Measurements from ENCODE around the gene TIGD4.

The TIGD4 gene

DNA sequence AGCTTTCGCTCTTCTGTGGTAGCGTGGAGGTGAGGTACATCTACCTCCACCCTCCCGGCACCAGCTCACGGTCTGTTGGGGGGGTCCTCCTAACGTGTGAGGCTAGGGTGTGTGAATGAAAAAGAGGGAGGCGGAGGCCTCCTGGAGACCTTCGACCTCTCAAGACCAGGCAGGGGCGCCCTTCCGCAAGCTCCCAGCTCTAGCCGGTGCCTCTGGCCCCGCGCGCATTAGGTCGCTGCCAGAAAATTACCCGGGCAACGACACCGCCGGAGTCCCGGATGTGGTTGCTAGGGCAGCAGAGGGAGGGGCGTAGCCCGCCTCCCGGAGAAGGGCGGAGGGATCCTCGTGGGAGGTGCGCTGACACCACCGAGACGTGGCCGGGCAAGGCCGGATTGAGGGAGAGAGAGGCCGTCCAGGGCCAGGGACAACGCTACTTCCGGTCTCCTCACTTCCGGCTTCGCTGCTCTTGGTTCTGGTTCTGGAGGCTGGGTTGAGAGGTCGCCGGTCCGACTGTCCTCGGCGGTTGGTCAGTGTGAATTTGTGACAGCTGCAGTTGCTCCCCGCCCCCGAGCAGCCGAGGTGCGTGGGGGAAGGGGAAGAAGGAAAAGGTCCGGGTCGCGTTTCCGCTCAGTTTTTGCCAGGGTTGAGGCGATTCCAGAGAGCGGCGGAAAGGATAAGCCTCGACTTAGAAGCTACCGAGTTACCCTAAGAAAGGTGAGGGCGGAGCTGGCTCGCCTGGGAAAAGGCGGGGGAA lies at the start of gene TIGD4, which contains the start of gene ARFIP1:
TIGD4 (minus strand) TSS at position 218 of the 754 bp plus-strand sequence. CDS start 8,726 bp downstream, outside the sequence.
ARFIP1 (plus strand) TSS at position 442 of the 754 bp plus-strand sequence. CDS start 49,680 bp downstream, outside the sequence.
- Mint-ChIP-seq H3K4me1 (ENCODE audit: low read depth) (peaks cover 38% of the 10 kb centered on the region), H3K4me3 (peak within 1 kb of the TSS; percentile 100), H3K9me3 (ENCODE audit: low read depth) (no peaks in the 10 kb centered on the region), H3K27me3 (peaks cover 3% of the 10 kb centered on the region), H3K36me3 (no peaks in the 10 kb centered on the region), H3K27ac (peak within 1 kb of the TSS; percentile 94)

DNA sequence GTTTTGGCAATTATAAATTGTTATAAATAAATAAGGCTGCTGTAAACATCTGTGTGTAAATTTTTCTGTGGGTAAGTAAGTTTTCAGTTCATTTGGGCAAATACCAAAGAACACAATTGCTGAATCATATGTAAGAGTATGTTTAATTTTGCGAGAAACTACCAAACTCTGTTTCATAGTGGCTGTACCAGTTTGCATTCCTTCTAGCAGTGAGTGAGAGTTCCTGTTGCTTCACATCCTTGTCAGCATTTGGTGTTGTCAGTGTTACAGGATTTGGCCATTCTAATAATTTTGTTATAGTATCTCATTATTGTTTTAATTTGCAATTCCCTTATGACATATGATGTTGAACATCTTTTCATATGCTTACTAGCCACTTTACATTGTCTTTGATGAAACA lies 48.6 kb upstream of the TIGD4 start:
- no peak overlapping the region for H3K27ac Mint-ChIP-seq
- peaks cover 17% of the 10 kb centered on the region for H3K9me3 Mint-ChIP-seq (ENCODE audit: low read depth)
- no peaks in the 10 kb centered on the region for H3K27me3 Mint-ChIP-seq

DNA sequence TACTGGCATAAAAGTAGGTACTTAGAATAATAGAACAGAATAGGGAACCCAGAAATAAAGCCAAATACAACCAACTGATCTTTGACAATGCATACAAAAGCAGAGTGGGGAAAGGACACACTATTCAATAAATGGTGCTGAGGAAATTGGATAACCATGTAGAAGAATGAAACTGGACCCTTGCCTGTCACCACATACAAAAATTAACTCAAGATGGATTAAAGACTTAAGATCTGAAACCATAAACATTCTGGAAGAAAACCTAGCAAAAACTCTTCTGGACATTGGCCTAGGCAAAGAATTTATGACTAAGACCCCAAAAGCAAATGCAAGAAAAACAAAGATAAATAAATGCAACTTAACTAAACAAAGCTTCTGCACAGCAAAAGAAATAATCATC lies 45.8 kb upstream of the TIGD4 start:
- Mint-ChIP-seq H3K27me3 (no peaks in the 10 kb centered on the region), H3K36me3 (peaks cover 22% of the 10 kb centered on the region), H3K9me3 (ENCODE audit: low read depth) (peaks cover 17% of the 10 kb centered on the region), H3K4me1 (ENCODE audit: low read depth) (no peaks in the 10 kb centered on the region), H3K27ac (no peak overlapping the region), H3K4me3 (no peak overlapping the region)

More for the DNA sequence above, 48.6 kb upstream of the TIGD4 start:
- Mint-ChIP-seq H3K4me1 (ENCODE audit: low read depth) (no peaks in the 10 kb centered on the region), H3K4me3 (no peak overlapping the region), H3K36me3 (peaks cover 38% of the 10 kb centered on the region)

DNA sequence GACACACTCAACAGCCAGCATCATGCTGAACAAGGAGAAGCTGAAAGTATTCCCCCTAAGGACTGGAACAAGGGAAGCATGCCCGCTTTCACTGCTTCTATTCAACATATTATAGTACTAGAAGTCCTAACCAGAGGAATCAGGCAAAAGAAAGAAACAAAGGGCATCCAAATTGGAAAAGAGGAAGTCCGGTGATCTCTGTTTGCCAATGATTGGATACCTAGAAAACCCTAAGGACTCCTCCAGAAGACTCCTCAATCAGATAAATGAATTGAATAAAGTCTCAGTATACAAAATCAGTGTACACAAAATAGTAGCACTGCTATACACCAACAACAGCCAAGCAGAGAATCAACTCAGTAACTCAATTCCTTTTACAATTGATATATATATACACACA lies 45.0 kb upstream of the TIGD4 start:
- no peaks in the 10 kb centered on the region for H3K4me1 Mint-ChIP-seq (ENCODE audit: low read depth)
- no peaks in the 10 kb centered on the region for H3K27me3 Mint-ChIP-seq
- no peak overlapping the region for H3K4me3 Mint-ChIP-seq
- peaks cover 17% of the 10 kb centered on the region for H3K9me3 Mint-ChIP-seq (ENCODE audit: low read depth)
- peaks cover 19% of the 10 kb centered on the region for H3K36me3 Mint-ChIP-seq
- no peak overlapping the region for H3K27ac Mint-ChIP-seq

DNA sequence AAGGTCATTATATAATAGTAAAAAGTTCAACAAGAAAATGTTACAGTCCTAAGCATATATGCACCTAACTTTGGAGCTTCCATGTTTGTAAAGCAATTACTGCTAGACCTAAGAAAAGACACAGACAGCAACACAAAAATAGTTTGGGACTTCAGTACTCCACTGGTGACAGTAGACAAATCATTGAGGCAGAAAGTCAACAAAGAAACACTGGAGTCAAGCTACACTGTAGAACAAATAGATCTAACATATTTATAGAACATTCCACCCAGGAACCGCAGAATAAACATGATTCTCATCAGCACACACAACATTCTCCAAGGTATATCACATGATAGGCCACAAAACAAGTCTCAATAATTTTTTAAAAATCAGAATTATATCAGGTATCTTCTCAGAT lies 42.8 kb upstream of the TIGD4 start:
- Mint-ChIP-seq H3K36me3 (peaks cover 19% of the 10 kb centered on the region), H3K27me3 (no peaks in the 10 kb centered on the region), H3K27ac (no peak overlapping the region), H3K4me1 (ENCODE audit: low read depth) (peaks cover 5% of the 10 kb centered on the region), H3K4me3 (no peak overlapping the region), H3K9me3 (ENCODE audit: low read depth) (peaks cover 14% of the 10 kb centered on the region)

DNA sequence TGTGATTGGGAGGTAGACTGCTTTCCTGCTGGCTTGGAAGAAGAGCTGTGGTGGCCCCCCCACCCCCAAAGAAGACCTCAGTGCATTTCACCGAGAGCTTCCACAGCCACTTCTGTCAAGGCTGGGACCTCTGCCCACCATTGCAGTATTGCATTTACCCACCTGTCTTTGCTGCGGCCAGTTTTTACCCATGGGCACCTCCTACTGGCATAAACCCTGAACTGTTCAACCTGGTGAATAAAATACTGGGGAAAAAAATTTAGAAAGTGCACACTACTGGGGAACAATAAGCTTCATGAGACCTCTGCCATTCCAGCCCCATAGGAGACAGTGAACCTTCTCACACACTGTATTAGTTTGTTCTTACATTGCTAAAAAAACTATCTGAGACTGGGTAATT lies 40.5 kb upstream of the TIGD4 start:
- Mint-ChIP-seq H3K9me3 (ENCODE audit: low read depth) (peaks cover 23% of the 10 kb centered on the region), H3K4me1 (ENCODE audit: low read depth) (peaks cover 11% of the 10 kb centered on the region), H3K27me3 (no peaks in the 10 kb centered on the region), H3K27ac (no peak overlapping the region), H3K36me3 (peaks cover 28% of the 10 kb centered on the region), H3K4me3 (no peak overlapping the region)

DNA sequence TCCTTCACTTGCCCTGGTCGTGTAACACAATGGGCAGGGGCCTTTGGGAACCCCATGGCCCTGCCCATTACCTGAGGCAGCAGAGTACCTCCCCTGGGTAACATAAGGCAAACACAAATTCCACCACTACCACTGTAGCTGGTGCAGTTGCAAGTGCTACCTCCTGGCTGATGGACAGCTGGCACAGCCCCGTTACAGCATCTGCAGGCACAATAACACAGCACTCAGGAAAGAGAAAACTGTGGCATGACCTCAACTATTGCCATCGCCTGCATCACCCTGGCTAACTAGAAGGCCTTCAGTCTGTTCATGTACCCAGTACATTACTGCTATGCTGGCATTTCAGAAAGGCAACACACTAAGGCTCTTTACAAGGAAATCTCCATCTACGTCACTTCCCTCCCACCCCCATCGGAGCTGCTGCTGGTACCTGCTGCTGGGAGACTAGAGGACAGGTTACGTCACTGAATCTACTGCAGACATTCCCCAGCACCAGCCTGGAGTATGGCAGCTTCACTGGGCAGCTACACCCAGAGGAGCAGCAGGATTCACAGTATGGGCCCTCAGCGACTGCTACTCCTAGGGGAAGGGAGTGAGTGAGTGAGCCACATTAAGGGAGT lies 39.6 kb upstream of the TIGD4 start:
- H3K27me3 Mint-ChIP-seq = no peaks in the 10 kb centered on the region
- H3K4me3 Mint-ChIP-seq = no peak overlapping the region
- H3K4me1 Mint-ChIP-seq (ENCODE audit: low read depth) = peaks cover 11% of the 10 kb centered on the region
- H3K9me3 Mint-ChIP-seq (ENCODE audit: low read depth) = peaks cover 18% of the 10 kb centered on the region
- H3K27ac Mint-ChIP-seq = no peak overlapping the region
- H3K36me3 Mint-ChIP-seq = peaks cover 33% of the 10 kb centered on the region

DNA sequence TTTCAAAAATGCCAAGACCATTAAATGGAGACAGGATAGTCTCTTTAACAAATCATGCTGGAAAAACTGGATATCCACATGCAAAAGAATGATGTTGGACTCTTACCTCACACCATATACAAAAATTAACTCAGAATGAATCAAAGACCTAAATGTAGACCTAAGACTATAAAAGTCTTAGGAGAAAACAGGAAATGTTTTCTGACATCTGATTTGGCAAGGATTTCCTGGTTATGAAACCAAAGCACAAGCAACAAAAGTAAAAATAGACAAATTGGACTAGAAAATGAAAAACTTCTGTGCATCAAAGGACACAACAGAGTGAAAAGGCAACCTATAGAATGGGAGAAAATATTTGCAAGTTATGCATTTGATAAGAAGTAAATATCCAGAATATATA lies 37.8 kb upstream of the TIGD4 start:
- Mint-ChIP-seq H3K27ac (no peak overlapping the region), H3K27me3 (no peaks in the 10 kb centered on the region), H3K4me1 (ENCODE audit: low read depth) (peaks cover 11% of the 10 kb centered on the region)

DNA sequence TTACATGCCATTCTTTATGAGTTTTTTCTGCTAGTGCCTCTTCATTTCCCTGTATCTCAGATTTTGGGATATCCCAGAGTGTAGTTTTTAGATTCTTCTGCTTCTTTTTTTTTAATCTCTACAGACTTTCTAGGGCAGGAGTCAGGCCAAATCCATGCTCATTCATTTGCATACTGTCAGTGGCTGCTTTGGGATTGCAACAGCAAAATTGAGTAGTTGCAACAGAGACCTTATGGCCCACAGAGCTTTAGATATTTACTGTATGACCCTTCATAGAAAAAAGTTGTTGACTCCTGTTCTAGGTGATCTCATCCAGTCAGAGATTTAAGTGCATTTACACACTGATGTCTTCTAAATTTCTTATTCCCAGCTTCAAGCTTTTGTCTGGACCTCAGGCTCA lies 35.5 kb upstream of the TIGD4 start:
- Mint-ChIP-seq H3K27ac (no peak overlapping the region), H3K4me3 (no peak overlapping the region), H3K36me3 (peaks cover 59% of the 10 kb centered on the region), H3K9me3 (ENCODE audit: low read depth) (peaks cover 35% of the 10 kb centered on the region), H3K27me3 (no peaks in the 10 kb centered on the region), H3K4me1 (ENCODE audit: low read depth) (peaks cover 11% of the 10 kb centered on the region)

More for the DNA sequence above, 37.8 kb upstream of the TIGD4 start:
- H3K36me3 Mint-ChIP-seq = peaks cover 44% of the 10 kb centered on the region
- H3K4me3 Mint-ChIP-seq = no peak overlapping the region
- peaks cover 29% of the 10 kb centered on the region for H3K9me3 Mint-ChIP-seq (ENCODE audit: low read depth)

DNA sequence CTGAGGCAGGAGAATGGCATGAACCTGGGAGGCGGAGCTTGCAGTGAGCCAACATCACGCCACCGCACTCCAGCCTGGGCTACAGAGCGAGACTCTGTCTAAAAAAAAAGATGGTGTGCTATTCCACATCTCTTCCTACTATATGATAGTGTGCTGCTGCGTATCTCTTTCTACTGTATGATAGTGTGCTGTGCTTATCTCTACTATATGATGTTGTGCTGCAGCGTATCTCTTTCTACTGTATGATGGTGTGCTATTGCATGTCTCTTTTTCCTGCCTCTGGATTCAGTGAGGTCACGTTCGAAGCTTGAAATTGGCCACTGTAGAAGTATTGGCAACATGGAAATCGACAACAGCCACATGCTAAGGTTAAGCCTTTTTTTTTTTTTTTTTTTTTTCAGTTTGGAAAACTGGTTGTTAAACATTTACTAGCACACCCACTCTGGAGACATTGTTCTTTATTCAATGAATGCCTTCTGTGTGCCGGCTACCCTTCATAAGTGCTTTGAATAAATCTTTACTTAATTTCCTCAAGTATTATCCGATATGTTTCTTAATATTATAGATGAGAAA lies 31.3 kb upstream of the TIGD4 start:
- peaks cover 20% of the 10 kb centered on the region for H3K4me1 Mint-ChIP-seq (ENCODE audit: low read depth)

DNA sequence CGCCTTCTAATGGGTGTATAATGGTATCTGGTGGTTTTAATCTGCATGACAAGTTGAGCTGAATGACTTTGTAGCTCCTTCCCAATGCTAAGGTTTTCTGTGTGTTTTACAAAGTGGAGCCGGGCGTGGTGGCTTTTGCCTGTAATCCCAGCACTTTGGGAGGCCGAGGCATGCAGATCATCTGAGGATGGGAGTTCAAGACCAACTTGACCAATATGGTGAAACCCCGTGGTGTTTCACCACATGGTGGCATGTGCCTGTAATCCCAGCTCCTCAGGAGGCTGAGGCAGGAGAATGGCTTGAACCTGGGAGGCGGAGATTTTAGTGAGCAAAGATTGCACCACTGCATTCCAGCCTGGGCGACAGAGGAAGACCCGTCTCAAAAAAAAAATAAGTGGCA lies 29.1 kb upstream of the TIGD4 start:
- Mint-ChIP-seq H3K27ac (no peak overlapping the region), H3K9me3 (ENCODE audit: low read depth) (peaks cover 17% of the 10 kb centered on the region), H3K36me3 (peaks cover 29% of the 10 kb centered on the region), H3K4me1 (ENCODE audit: low read depth) (peaks cover 22% of the 10 kb centered on the region), H3K4me3 (no peak overlapping the region), H3K27me3 (no peaks in the 10 kb centered on the region)

More for the DNA sequence above, 31.3 kb upstream of the TIGD4 start:
- Mint-ChIP-seq H3K9me3 (ENCODE audit: low read depth) (peaks cover 24% of the 10 kb centered on the region), H3K27me3 (no peaks in the 10 kb centered on the region), H3K27ac (no peak overlapping the region), H3K36me3 (peaks cover 43% of the 10 kb centered on the region), H3K4me3 (no peak overlapping the region)

DNA sequence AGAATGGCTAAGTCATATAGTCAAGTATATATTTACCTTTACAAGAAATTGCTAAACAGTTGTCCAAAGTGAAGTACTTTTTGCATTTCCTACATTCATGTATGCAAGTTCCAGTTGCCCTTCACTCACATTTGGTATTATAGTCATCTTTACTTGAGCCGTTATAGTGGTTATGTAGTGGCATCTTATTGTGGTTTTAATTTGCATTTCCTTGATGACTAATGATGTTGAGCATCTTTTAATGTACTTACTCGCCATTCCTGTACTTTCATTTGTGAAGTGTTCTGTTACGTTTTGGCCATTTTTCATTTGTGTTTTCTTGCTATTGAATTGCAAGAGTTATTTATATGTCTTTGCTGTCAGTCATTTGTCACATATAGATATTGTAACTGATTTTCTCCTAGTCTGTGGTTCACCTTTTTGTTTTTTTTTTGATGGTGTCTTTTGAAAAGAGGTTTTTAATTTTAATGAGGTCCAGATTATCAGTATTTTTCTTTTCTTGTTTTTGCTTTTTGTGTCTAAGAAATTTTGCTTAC lies 27.8 kb upstream of the TIGD4 start:
- H3K4me3 Mint-ChIP-seq = peak overlapping the region; percentile 27
- H3K27ac Mint-ChIP-seq = no peak overlapping the region
- H3K9me3 Mint-ChIP-seq (ENCODE audit: low read depth) = peaks cover 6% of the 10 kb centered on the region
- H3K4me1 Mint-ChIP-seq (ENCODE audit: low read depth) = peaks cover 22% of the 10 kb centered on the region
- H3K36me3 Mint-ChIP-seq = peaks cover 21% of the 10 kb centered on the region
- H3K27me3 Mint-ChIP-seq = no peaks in the 10 kb centered on the region

DNA sequence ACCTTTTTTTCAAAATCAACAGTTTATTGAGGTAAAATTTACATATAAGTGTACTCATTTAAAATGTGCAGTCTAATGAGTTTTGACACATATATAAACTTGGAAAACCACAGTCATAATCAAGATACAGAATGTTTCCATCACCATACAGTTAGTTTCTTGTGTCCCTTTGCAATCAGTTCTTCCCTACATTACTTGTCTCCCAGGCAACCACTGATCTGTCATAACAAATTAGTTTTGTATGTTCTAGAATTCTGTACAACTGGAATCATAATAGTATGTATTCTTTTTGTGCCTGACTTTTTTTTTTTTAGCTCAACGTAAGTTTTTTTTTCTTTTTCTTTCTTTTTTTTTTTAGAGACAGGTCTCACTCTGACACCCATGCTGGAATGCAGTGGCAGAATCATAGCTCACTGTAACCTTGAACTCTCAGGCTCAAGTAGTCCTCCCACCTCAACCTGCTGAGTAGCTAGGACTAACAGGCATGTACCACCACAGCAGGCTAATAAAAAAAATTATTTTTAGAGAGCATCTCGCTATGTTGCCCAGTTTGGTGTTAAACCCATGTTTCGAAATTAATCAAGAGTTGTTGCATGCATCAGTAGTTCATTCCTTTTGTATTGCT lies 27.1 kb upstream of the TIGD4 start:
- peaks cover 16% of the 10 kb centered on the region for H3K36me3 Mint-ChIP-seq
- peaks cover 22% of the 10 kb centered on the region for H3K4me1 Mint-ChIP-seq (ENCODE audit: low read depth)
- H3K4me3 Mint-ChIP-seq = no peak overlapping the region
- peaks cover 5% of the 10 kb centered on the region for H3K9me3 Mint-ChIP-seq (ENCODE audit: low read depth)
- no peak overlapping the region for H3K27ac Mint-ChIP-seq
- H3K27me3 Mint-ChIP-seq = no peaks in the 10 kb centered on the region

DNA sequence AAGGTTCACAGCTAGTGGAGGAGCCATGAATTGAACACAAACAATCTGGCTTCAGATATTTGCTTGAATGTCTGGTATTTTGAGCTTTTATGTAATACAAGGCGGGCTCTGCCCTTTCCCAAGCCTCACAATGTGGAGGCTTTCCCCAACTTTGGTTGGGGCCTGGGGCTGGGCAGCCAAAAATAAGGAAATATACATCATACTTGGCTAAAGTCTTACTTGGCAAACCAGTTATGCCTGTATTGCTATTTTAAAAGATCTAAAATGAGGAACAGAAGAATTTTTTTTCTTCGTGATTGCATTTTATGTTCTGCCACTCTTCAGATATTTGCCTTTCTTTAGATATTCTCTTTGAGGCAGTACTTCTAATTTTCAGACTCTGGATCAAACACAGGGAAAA lies 26.3 kb upstream of the TIGD4 start:
- H3K9me3 Mint-ChIP-seq (ENCODE audit: low read depth) = no peaks in the 10 kb centered on the region
- H3K4me3 Mint-ChIP-seq = no peak overlapping the region
- H3K27me3 Mint-ChIP-seq = no peaks in the 10 kb centered on the region
- peaks cover 25% of the 10 kb centered on the region for H3K4me1 Mint-ChIP-seq (ENCODE audit: low read depth)
- peaks cover 10% of the 10 kb centered on the region for H3K36me3 Mint-ChIP-seq
- no peak overlapping the region for H3K27ac Mint-ChIP-seq
